D341Med (cell line): ENCODE results near the gene RECK.

ENCODE experiments used
- DNase-seq: peaks from one replicate; pipeline ENCODE4 v3.0.0; 2012; ENCODE audit warnings: low spot score

Gene RECK

DNA sequence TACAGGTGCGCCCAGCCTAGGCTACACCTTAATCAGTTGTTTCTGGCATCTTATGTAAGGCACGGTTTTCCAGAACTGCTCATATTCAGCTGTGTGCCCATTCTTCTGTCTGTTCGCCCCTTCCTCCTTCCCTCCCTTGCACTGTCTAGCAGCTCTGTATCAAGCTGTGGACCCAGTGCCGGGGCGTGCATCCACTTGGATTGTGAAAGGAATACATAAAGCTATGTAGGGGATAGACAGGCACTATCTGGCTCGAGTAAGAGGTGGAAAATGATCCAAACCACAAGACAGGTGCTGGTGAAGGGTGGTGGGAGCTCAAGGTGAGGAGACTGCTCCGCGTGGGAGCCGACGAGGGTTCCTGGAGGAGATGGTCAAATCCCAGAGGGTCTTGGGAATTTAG, 101.8 kb downstream of the RECK start:
- DNase-seq, result no peak

DNA sequence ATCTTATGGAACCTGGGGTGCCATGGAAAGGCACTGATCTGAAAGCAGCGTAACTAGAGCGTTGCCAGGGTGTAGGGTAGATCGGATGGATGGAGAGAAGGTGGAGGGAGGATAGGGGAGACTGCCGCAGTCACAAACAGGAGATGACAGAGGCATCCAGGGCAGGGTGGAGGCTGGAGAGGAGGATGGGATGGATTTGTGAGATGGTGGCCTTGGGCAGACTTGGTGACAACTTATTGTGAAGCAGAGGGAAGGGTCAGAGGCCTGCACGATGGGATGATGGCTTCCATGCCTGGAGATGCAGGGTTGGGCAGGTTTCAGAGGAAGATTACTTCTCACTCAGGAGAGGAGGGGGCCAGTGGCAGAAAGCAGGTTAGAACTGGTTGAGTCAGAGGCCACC, 102.2 kb downstream of the RECK start:
- DNase-seq, result no peak

GRCh38 chr9:36140086-36141084, 103.7 kb downstream of the RECK start:
- DNase-seq, result no peak

- no peak for DNase-seq
Measured at GRCh38 chr9:36141288-36141687, 104.6 kb downstream of the RECK start.

- DNase-seq, result no peak
Measured at GRCh38 chr9:36141761-36142160, 105.0 kb downstream of the RECK start.

GRCh38 chr9:36142510-36143244, 106.0 kb downstream of the RECK start:
- no peak for DNase-seq

DNA sequence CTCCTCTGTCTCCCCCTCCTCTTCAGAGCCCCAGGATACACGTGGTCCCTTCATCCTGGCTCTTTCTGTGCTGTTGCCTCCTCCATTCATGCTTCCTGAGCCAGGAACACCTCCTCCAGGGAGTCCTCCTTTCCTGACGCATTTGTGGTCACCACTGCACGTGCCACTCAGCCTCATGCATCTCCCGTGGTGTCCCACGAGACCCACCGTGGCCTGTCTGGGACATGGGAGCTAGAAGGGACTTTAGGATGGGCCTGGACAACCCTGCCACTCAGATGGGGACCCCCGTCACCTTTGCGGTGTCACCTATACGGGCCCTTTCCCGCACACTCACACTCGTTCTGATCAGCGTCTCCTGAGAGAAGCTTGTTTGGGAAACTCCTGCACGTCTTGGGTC, 106.5 kb downstream of the RECK start:
- DNase-seq, result no peak

- DNase-seq, result no peak
Measured at GRCh38 chr9:36144309-36145232, 107.9 kb downstream of the RECK start.

- DNase-seq, result no peak
Measured at GRCh38 chr9:36145970-36146369, 109.3 kb downstream of the RECK start.

DNA sequence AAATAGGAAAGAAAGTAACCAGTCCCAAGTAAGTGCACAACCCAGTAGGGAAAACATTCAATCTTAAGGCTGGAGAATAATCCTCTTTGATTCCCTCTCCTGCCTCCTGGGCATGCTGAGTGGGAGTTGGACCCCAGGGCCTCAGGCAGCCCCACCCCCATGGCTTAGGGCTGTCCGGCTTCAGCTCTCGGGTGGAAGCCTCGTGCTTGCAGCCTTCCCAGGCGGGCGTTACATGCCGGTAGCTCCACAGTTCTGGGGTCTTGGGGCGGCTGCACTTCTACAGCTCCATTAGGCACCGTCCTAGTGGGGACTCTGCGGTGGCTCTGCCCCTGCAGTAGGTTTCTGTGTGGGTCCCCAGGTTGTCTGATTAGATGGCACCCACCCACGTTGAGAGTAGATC, 109.9 kb downstream of the RECK start:
- DNase-seq, result no peak

GRCh38 chr9:36147441-36148175, 110.9 kb downstream of the RECK start:
- no peak for DNase-seq

GRCh38 chr9:36148311-36149051, 111.8 kb downstream of the RECK start:
- DNase-seq, result no peak

- no peak for DNase-seq
Measured at GRCh38 chr9:36149197-36149596, 112.5 kb downstream of the RECK start.

GRCh38 chr9:36150574-36151315, 114.0 kb downstream of the RECK start:
- no peak for DNase-seq

GRCh38 chr9:36151316-36152210, 114.8 kb downstream of the RECK start:
- no peak for DNase-seq

DNA sequence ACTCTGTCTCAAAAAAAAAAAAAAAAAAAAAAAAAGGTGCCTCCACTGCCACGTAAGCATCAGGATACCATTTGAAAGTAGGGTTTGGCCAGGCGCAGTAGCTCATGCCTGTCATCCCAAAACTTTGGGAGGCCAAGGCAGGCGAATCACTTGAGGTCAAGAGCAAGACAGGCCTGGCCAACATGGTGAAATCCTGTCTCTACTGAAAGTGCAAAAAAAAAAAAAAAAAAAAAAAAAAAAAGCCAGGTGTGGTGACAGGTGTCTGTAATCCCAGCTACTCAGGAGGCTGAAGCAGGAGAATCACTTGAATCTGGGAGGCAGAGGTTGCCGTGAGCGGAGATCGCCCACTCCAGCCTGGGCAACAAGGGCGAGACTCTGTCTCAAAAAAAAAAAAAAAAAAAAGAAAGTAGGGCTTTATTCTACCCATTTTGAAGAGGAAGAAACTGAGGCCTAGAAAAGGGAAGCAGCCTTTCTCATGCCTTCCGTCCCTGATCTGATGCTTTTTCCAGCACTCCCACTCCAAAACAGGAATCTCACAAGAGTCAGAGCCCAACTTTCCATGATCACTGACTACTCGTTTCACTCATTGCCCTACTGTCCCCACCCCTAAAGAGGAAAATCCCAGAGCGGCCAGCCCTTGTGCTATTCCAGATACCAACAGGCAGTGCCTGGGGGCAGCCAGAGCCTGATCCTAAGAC, 116.2 kb downstream of the RECK start:
- DNase-seq, result no peak

DNA sequence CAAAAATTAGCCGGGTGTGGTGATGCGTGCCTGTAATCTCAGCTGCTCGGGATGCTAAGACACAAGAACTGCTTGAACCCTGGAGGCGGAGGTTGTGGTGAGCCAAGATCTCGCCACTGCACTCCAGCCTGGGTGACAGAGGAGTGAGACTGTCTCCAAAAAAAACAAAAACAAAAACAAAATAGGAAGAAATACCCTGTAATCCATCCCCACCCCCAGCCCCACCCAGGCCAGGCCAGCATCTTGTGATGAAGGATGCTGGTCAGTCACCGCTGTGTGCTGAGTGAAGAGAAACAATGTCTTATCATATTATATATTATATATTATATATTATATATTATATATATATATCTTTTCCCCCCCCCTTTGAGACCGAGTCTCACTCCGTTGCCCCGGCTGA, 117.0 kb downstream of the RECK start:
- DNase-seq, result no peak

DNA sequence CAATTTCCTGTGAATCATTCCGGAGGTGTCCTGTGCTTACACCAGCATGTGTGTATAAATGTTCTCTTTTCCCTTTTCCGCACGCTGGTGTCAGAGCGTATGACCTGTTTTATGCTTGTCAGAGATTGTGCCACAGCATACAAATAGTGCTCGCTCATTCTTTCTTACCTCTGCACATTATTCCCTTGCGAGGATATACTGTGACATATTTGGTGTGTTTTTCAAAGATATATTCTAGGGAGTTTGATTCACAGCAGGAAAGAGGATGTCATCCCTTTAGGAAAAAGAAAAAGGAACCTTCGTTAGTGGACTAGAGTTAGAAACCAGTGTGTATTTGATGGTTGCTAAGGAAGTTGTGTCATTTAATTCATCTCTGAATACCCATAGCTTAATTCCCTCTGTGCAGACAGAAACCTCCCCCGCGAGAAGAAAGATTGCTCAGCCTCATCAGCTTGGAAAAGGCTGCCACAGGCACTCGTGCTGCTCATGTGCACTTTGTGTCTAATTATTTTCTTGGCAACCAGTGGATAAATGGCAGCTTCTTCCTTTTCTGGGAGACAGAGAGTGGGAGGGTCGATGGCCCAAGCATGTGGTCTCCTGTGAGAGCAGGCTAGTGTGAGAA, 117.7 kb downstream of the RECK start:
- no peak for DNase-seq
